Tibial nerve (tissue), 3 donors: Measurements from ENCODE around the gene NDRG3.

Experiments used
- CTCF ChIP-seq, 5 experiments: fragments of 200-600 bp in 3 of 5; fragments of 450-650 bp in 2 of 5; sonication (generic) in 3 of 5; IDR thresholded peaks; one replicate each; pipeline ENCODE4 v1.5.1; 2016 to 2019; ENCODE audit warnings: antibody characterized with exemption in 5 of 5, mild to moderate bottlenecking in 3 of 5, moderate library complexity in 2 of 5
- POLR2A ChIP-seq, 2 donors: fragments of 450-650 bp; IDR thresholded peaks; one replicate each; pipeline ENCODE4 v1.6.1; 2017; ENCODE audit warnings: antibody characterized with exemption in 2 of 2, mild to moderate bottlenecking in 2 of 2, moderate library complexity in 2 of 2

- TF ChIP-seq CTCF (IDR thresholded peaks at IDR 0.05) (no peak), POLR2A (IDR thresholded peaks at IDR 0.05) (no peak)
Observed at GRCh38 chr20:36785308-36785707, 39.4 kb upstream of the NDRG3 start.
